Astrocyte (in vitro differentiated cells and primary cell): ENCODE results near the gene DIP2A. TPM values are rescaled to one million over a fixed set of nuclear protein-coding genes. Genes with fewer than 3 reads are reported as not detected.
"Not testable (repeated sequence)": the region's sequence is repeated elsewhere in the genome, so short reads cannot be mapped to it uniquely, and the experiment has no call there.

Experiments used
- DNase-seq: peaks from one replicate; pipeline ENCODE4 v3.0.0-alpha.2; 2010; ENCODE audit warnings: low read depth
- FAIRE-seq: peaks from 2 replicates; lab custom pipeline; 2011; peaks lifted over from hg19 to GRCh38; lab: Jason Lieb, UNC
- H2AFZ ChIP-seq: 2 replicates; pipeline ENCODE4 v1.6.0; 2012; ENCODE audit warnings: low read depth, low read length, inconsistent platforms
- H3K27ac ChIP-seq: 2 replicates; pipeline ENCODE4 v1.5.1; 2011; ENCODE audit warnings: low read depth, low read length, inconsistent platforms
- H3K27me3 ChIP-seq: 2 replicates; pipeline ENCODE4 v1.6.0; 2011; ENCODE audit warnings: low read length, inconsistent platforms; ENCODE audit not compliant: insufficient read depth
- H3K36me3 ChIP-seq: 2 replicates; pipeline ENCODE4 v1.5.1; 2011; ENCODE audit warnings: low read length, inconsistent platforms; ENCODE audit not compliant: insufficient read depth
- H3K4me1 ChIP-seq: 2 replicates; pipeline ENCODE4 v1.5.1; 2011; ENCODE audit warnings: low read length, inconsistent platforms; ENCODE audit not compliant: insufficient read depth
- H3K4me2 ChIP-seq: 2 replicates; pipeline ENCODE4 v1.6.0; 2012; ENCODE audit warnings: low read length, inconsistent platforms
- H3K4me3 ChIP-seq: 2 replicates; pipeline ENCODE4 v1.5.1; 2011; ENCODE audit warnings: low read depth, mild to moderate bottlenecking, low read length, inconsistent platforms; ENCODE audit not compliant: insufficient read depth
- H3K79me2 ChIP-seq: 2 replicates; pipeline ENCODE4 v1.6.0; 2012; ENCODE audit warnings: mild to moderate bottlenecking, low read length, inconsistent platforms; ENCODE audit not compliant: insufficient read depth
- H3K9ac ChIP-seq: 2 replicates; pipeline ENCODE4 v1.6.0; 2012; ENCODE audit warnings: mild to moderate bottlenecking, low read length, inconsistent platforms
- H3K9me3 ChIP-seq: 2 replicates; pipeline ENCODE4 v1.5.1; 2012; ENCODE audit warnings: low read depth, mild to moderate bottlenecking, low read length, inconsistent platforms; ENCODE audit not compliant: insufficient read depth
- H4K20me1 ChIP-seq: 2 replicates; pipeline ENCODE4 v1.6.0; 2012; ENCODE audit warnings: low read length, inconsistent platforms; ENCODE audit not compliant: insufficient read depth
- H3K27ac Mint-ChIP-seq: one replicate; pipeline ENCODE4 v1.8.0; 2021; ENCODE audit warnings: mild to moderate bottlenecking, mixed read lengths; ENCODE audit not compliant: unreplicated experiment
- H3K27me3 Mint-ChIP-seq: one replicate; pipeline ENCODE4 v1.8.0; 2021; ENCODE audit warnings: low read depth, mixed read lengths; ENCODE audit not compliant: unreplicated experiment
- H3K36me3 Mint-ChIP-seq: one replicate; pipeline ENCODE4 v1.8.0; 2021; ENCODE audit warnings: low read depth, mixed read lengths; ENCODE audit not compliant: unreplicated experiment
- H3K4me1 Mint-ChIP-seq: one replicate; pipeline ENCODE4 v1.8.0; 2021; ENCODE audit warnings: low read depth, mixed read lengths; ENCODE audit not compliant: unreplicated experiment
- H3K4me3 Mint-ChIP-seq: one replicate; pipeline ENCODE4 v1.8.0; 2021; ENCODE audit warnings: mild to moderate bottlenecking, moderate library complexity, mixed read lengths; ENCODE audit not compliant: unreplicated experiment
- H3K9me3 Mint-ChIP-seq: one replicate; pipeline ENCODE4 v1.8.0; 2021; ENCODE audit warnings: mild to moderate bottlenecking, mixed read lengths; ENCODE audit not compliant: unreplicated experiment
- CTCF ChIP-seq: IDR thresholded peaks from 2 replicates; pipeline ENCODE4 v1.5.1; 2011; ENCODE audit warnings: low read depth, mild to moderate bottlenecking, inconsistent platforms, low read length, moderate library complexity; ENCODE audit not compliant: insufficient read depth
- EZH2 ChIP-seq: IDR thresholded peaks from 2 replicates; pipeline ENCODE4 v1.6.1; 2012; ENCODE audit warnings: mild to moderate bottlenecking, low read length, inconsistent platforms; ENCODE audit not compliant: insufficient read depth
- total RNA-seq: library from RNA; stranded (reverse); gene quantifications from 2 replicates; pipeline ENCODE4 v1.2.1, GENCODE V29; 2021

The DIP2A gene
- total RNA-seq, 1 donor from 2014 or later: 35.4 TPM

GRCh38 chr21:46431884-46432488 is 26.7 kb upstream of the DIP2A start:
- Histone ChIP-seq H3K9ac (no peak overlapping the region), H3K79me2 (no peaks in the 10 kb centered on the region), H3K4me1 (no peaks in the 10 kb centered on the region), H2AFZ (no peak overlapping the region), H3K36me3 (peaks cover 13% of the 10 kb centered on the region), H3K27ac (no peak overlapping the region), H3K27me3 (no peaks in the 10 kb centered on the region), H3K4me2 (no peak overlapping the region), H3K4me3 (no peak overlapping the region), H3K9me3 (no peaks in the 10 kb centered on the region), H4K20me1 (no peaks in the 10 kb centered on the region)
- no peaks in the 10 kb centered on the region for H3K9me3 Mint-ChIP-seq
- no peak overlapping the region for H3K4me3 Mint-ChIP-seq
- no peaks in the 10 kb centered on the region for H3K4me1 Mint-ChIP-seq
- no peak for TF ChIP-seq CTCF
- TF ChIP-seq EZH2: no peak
- DNase-seq (no peak), FAIRE-seq (no peak)
- H3K27me3 Mint-ChIP-seq: no peaks in the 10 kb centered on the region
- H3K27ac Mint-ChIP-seq: no peak overlapping the region
- H3K36me3 Mint-ChIP-seq: peaks cover 22% of the 10 kb centered on the region

- H3K36me3 Mint-ChIP-seq: peaks cover 22% of the 10 kb centered on the region
- not testable (repeated sequence) for H3K27ac Mint-ChIP-seq
- H3K36me3 ChIP-seq: peaks cover 13% of the 10 kb centered on the region
Observed at GRCh38 chr21:46433116-46433515, 25.6 kb upstream of the DIP2A start.

GRCh38 chr21:46434322-46434958 is 24.3 kb upstream of the DIP2A start:
- no peak overlapping the region for H3K27ac ChIP-seq
- no peak overlapping the region for H3K4me2 ChIP-seq
- H3K4me1 ChIP-seq: no peaks in the 10 kb centered on the region
- H3K9me3 ChIP-seq: no peaks in the 10 kb centered on the region
- no peak for TF ChIP-seq CTCF
- no peak for TF ChIP-seq EZH2
- H3K79me2 ChIP-seq: no peaks in the 10 kb centered on the region
- no peak overlapping the region for H3K27ac Mint-ChIP-seq
- no peaks in the 10 kb centered on the region for H3K4me1 Mint-ChIP-seq
- H3K27me3 Mint-ChIP-seq: no peaks in the 10 kb centered on the region
- H3K9ac ChIP-seq: no peak overlapping the region
- no peak overlapping the region for H2AFZ ChIP-seq
- peaks cover 22% of the 10 kb centered on the region for H3K36me3 Mint-ChIP-seq
- no peak for DNase-seq
- FAIRE-seq: no peak
- H3K27me3 ChIP-seq: no peaks in the 10 kb centered on the region
- no peak overlapping the region for H3K4me3 ChIP-seq
- H4K20me1 ChIP-seq: no peaks in the 10 kb centered on the region
- H3K4me3 Mint-ChIP-seq: no peak overlapping the region
- H3K9me3 Mint-ChIP-seq: no peaks in the 10 kb centered on the region
- H3K36me3 ChIP-seq: peaks cover 18% of the 10 kb centered on the region

More at GRCh38 chr21:46433116-46433515, 25.6 kb upstream of the DIP2A start:
- not testable (repeated sequence) for H3K79me2 ChIP-seq, H3K27me3 Mint-ChIP-seq, DNase-seq, H3K4me1 Mint-ChIP-seq, H3K9me3 Mint-ChIP-seq, H3K27me3 ChIP-seq, H3K4me1 ChIP-seq, H4K20me1 ChIP-seq, H3K9me3 ChIP-seq, H2AFZ ChIP-seq, H3K4me3 Mint-ChIP-seq, H3K9ac ChIP-seq, FAIRE-seq, H3K4me3 ChIP-seq, H3K27ac ChIP-seq, H3K4me2 ChIP-seq
